ENCODE results near the gene PLXNB3.

PLXNB3 gene

DNA sequence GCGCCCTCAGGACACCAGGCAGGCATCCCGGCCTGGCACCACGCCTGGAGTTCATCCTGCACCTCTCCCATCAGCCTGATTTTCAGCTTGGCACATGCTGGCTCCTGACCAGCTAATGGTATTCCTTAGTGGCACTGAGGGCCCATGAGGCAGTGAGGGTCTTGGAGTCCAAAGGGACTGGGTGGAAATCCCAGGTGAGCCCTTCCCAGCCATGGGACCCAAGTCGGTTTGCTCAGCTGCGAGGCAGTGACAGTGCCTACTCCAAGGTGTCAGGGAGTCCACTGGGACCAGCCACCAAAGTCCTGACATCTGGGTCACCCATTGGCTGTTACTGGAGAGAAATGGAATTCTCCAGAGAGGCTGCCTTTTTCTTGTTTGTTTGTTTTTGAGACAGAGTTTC lies 35.3 kb downstream of the PLXNB3 start:
- no peaks in the 10 kb centered on the region for H3K9me3 Mint-ChIP-seq
- H3K27ac Mint-ChIP-seq (ENCODE audit: low read depth) = no peak overlapping the region
- no peak overlapping the region for H3K4me3 Mint-ChIP-seq
- ATAC-seq (replicated peaks; ENCODE audit: extremely low read depth, poor library complexity, severe bottlenecking) (no peak), DNase-seq (ENCODE audit: low spot score in 2 of 2) (no peak)
- peaks cover 13% of the 10 kb centered on the region for H3K36me3 Mint-ChIP-seq (ENCODE audit: insufficient read depth)
- no peaks in the 10 kb centered on the region for H3K27me3 Mint-ChIP-seq
- H3K4me1 Mint-ChIP-seq = peaks cover 5% of the 10 kb centered on the region

DNA sequence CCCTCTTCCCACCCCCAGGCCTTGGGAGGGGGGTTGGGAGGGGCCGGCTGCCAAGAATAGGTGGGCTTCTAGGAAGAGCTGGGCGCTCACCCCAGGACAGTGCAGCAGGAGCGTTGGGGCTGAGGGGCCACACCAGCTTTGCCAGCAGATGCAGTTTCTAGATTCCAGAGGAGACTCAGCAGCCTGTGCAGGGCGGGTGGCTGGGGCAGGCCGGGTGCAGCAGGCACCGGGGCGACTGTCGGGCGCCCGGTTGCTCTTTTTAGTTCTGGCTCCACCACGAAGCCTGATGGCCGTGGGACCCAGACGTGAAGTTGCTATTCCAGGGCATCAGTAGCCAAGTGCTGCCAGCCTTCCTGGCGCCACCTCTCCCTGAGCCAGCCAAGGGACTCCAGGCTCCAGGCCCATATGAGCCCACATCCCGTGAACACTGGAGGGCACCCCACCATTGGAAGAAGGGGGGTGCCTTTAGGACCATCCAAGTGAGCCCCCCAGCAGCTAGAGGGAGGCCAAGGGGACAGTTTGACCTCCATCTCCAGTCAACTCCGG lies 36.2 kb downstream of the PLXNB3 start:
- H3K4me1 Mint-ChIP-seq = peaks cover 5% of the 10 kb centered on the region
- no peak overlapping the region for H3K4me3 Mint-ChIP-seq
- peaks cover 10% of the 10 kb centered on the region for H3K36me3 Mint-ChIP-seq (ENCODE audit: insufficient read depth)
- no peak overlapping the region for H3K27ac Mint-ChIP-seq (ENCODE audit: low read depth)
- H3K27me3 Mint-ChIP-seq = no peaks in the 10 kb centered on the region
- H3K9me3 Mint-ChIP-seq = no peaks in the 10 kb centered on the region
- ATAC-seq (replicated peaks; ENCODE audit: extremely low read depth, poor library complexity, severe bottlenecking) (no peak), DNase-seq (ENCODE audit: low spot score in 2 of 2) (no peak)

DNA sequence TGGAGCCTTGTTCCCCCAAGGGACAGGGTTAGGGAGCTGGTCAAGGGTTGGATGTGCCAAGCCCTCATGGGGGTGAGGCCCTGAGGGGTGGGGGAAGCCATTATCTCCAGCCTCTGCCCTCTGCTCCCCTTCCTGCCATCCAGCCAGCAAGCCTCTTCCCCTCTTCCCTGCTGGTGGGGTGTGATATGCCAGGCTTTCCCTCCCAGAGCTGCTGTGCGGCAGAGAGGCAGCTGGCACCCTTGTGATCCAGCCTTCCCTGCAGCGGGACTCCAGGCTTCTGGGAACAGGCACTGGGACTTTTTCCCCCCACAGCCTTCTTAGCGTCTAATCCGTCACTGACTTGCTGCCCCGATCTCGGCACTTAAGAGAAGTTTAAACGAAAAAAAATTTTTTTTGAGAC lies 36.7 kb downstream of the PLXNB3 start:
- DNase-seq (ENCODE audit: low spot score in 2 of 2) (no peak), ATAC-seq (replicated peaks; ENCODE audit: extremely low read depth, poor library complexity, severe bottlenecking) (no peak)
- Mint-ChIP-seq H3K9me3 (no peaks in the 10 kb centered on the region), H3K4me1 (peaks cover 5% of the 10 kb centered on the region), H3K36me3 (ENCODE audit: insufficient read depth) (peaks cover 10% of the 10 kb centered on the region), H3K27me3 (no peaks in the 10 kb centered on the region), H3K4me3 (no peak overlapping the region), H3K27ac (ENCODE audit: low read depth) (no peak overlapping the region)

DNA sequence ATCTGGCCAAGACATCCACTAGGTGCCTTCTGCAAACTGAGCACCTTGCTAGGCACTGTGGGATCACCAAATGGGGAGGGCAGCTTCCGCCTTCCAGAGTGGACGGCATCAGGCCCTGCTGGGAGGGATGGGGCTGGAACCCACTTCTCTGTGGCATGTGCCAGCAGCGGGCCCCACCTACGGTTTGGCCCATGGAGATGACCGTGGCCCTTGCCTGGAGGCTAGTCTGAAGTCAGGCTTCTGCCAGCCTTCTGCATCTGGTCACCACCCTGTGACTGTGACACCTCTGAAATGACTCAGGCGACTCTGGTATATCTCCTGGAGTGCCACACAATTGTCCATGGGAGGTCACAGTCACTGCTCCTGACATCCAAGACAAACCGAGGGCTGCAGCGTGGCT lies 37.6 kb downstream of the PLXNB3 start:
- peaks cover 7% of the 10 kb centered on the region for H3K36me3 Mint-ChIP-seq (ENCODE audit: insufficient read depth)
- no peak overlapping the region for H3K27ac Mint-ChIP-seq (ENCODE audit: low read depth)
- H3K27me3 Mint-ChIP-seq = no peaks in the 10 kb centered on the region
- DNase-seq (ENCODE audit: low spot score in 2 of 2) = no peak
- no peak for ATAC-seq (replicated peaks; ENCODE audit: extremely low read depth, poor library complexity, severe bottlenecking)
- H3K4me3 Mint-ChIP-seq = no peak overlapping the region
- H3K4me1 Mint-ChIP-seq = no peaks in the 10 kb centered on the region
- H3K9me3 Mint-ChIP-seq = no peaks in the 10 kb centered on the region

DNA sequence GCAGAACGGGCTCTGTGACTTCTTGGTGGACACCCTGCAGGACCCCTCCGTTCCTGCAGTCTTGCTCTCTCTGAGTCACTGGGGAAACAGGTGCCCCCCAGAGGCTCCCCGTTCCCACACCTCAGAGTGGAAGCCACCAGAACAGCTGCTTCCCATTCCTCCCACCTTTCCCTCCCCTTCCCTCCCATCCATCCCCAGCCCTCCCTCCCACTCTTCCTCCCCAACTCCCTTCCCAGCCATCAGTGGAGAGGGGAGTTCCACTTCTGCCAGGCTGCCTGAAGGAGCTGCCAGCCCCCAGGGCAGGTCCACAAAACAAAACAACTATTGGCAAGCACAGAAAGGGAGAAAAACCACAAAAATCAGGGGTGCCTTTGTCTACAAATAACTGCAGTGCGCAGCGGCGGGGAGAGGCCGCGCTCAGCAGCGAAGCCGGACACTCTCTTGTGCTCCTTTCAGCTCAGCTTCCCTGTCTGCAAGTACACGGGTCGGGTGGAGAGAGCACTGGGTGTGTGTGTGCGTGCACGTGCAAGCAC lies 38.5 kb downstream of the PLXNB3 start:
- H3K27ac Mint-ChIP-seq (ENCODE audit: low read depth) = no peak overlapping the region
- no peaks in the 10 kb centered on the region for H3K27me3 Mint-ChIP-seq
- H3K4me3 Mint-ChIP-seq = no peak overlapping the region
- DNase-seq (ENCODE audit: low spot score in 2 of 2) (no peak), ATAC-seq (replicated peaks; ENCODE audit: extremely low read depth, poor library complexity, severe bottlenecking) (no peak)
- no peaks in the 10 kb centered on the region for H3K4me1 Mint-ChIP-seq
- H3K36me3 Mint-ChIP-seq (ENCODE audit: insufficient read depth) = peaks cover 7% of the 10 kb centered on the region
- H3K9me3 Mint-ChIP-seq = no peaks in the 10 kb centered on the region

DNA sequence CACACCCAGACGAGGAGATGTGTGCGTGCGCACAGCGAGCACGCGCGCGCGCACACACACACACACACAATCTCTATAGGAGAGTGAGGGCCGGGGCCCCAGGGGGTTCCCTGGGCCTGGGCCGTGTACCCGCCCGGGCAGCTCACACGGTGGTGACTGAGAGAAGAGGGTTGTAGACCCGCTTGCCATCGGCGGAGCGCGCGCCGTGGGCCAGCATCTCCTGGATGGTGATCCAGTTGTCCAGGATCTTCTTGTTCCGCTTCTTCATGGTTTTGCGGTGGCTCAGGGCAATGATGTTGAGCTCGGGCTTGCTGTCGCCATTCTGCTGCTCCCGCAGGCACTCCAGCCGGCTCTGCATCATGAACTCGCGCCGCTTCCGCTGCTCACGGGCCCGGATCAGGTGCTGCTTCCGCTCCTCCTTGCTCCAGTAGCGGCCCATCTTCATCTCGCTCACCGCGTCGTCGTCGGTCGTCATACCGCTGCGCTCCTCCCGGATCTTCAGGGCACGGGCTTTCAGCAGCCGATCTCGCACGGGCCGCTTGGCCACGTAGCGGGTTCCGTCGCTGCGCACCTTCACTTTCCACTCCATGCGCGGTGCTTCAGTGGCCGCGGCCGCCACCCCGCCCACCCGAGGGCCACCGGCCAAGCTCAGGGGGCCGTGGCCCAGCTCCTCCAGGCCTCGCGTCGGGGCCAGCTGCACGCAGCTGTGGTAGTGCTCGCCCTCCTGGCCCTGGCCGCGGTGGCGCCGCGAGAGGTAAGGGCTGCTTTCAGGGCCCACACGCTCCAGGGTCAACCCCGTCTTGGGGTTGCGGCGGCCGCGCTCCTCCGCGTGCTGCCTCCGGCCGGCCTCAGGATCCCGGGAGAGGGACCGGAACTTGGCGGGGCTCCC lies 39.4 kb downstream of the PLXNB3 start:
- H3K4me3 Mint-ChIP-seq = no peak overlapping the region
- no peaks in the 10 kb centered on the region for H3K4me1 Mint-ChIP-seq
- peaks cover 7% of the 10 kb centered on the region for H3K36me3 Mint-ChIP-seq (ENCODE audit: insufficient read depth)
- ATAC-seq (replicated peaks; ENCODE audit: extremely low read depth, poor library complexity, severe bottlenecking) (no peak), DNase-seq (ENCODE audit: low spot score in 2 of 2) (no peak)
- H3K27me3 Mint-ChIP-seq = no peaks in the 10 kb centered on the region
- peak overlapping the region; percentile 53 for H3K27ac Mint-ChIP-seq (ENCODE audit: low read depth)
- H3K9me3 Mint-ChIP-seq = no peaks in the 10 kb centered on the region

DNA sequence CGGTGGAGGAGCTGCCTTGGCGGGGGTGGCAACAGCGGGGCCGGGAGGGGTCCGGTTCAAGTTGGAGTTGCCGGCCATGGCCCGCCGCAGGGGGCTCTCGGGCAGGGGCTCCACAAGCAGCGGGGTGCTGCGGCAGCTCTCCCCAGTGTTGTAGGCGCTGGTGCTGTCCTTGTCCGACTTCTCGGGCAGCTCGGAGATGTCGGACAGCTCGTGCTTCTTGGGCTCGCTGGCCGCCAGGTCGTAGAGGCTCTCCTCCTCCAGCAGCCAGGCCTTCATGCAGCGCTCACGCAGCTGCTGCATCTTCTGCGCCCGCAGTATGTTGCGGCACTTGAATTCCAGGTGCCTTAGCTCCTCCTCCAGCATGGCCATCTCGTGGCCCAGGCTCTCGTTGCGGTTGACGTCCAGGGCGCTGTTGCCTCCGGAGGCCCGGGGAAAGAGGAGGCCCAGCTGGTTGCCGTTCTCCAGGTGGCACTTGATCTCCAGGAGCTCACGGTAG lies 40.1 kb downstream of the PLXNB3 start:
- DNase-seq (ENCODE audit: low spot score in 2 of 2) = no peak
- Mint-ChIP-seq H3K4me1 (no peaks in the 10 kb centered on the region), H3K27me3 (no peaks in the 10 kb centered on the region), H3K9me3 (no peaks in the 10 kb centered on the region), H3K27ac (ENCODE audit: low read depth) (no peak overlapping the region), H3K4me3 (no peak overlapping the region), H3K36me3 (ENCODE audit: insufficient read depth) (peaks cover 6% of the 10 kb centered on the region)
- no peak for ATAC-seq (replicated peaks; ENCODE audit: extremely low read depth, poor library complexity, severe bottlenecking)

DNA sequence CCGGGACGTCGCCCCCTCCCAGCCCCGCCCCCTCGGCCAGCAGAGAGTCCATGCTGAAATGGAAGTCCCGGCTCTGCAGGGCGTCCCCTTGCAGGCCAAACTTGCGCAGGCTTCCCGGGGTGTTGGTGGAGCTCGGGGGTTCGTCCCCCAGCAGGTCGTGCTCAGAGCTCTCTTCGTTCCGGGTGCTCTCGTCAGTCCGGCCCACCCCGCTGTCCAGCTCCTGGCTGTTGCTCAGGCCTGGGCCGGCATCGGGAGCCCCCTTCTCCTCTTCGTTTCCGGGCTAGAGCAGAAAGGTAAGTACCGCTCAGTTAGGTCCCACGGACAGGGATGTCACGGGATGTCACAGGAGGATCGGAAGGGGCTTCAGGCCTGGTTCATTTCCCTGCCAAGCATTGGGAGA lies 40.6 kb downstream of the PLXNB3 start:
- no peak overlapping the region for H3K4me3 Mint-ChIP-seq

DNA sequence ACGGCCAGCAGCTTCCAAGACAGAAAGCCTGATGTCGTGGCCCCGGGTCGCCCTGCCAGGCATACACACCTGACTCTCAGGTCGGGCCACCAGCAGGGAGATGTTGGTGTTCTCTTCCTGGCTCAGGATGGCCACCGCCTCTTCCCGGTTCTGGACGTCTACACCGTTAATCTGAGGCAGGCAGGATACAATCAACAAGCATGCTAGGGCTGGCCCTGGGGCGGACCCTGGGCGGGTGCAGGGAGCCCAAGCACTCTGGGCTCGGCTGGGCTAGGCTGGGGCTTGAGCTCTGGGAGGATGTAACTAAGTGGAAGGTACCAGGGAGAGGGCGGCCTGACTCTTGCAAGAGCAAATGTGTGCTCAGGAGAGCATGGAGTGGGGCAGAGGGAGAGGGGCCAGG lies 41.4 kb downstream of the PLXNB3 start:
- ATAC-seq (replicated peaks; ENCODE audit: extremely low read depth, poor library complexity, severe bottlenecking) = no peak
- Mint-ChIP-seq H3K4me1 (no peaks in the 10 kb centered on the region), H3K4me3 (no peak overlapping the region), H3K36me3 (ENCODE audit: insufficient read depth) (peaks cover 6% of the 10 kb centered on the region), H3K27me3 (no peaks in the 10 kb centered on the region), H3K27ac (ENCODE audit: low read depth) (no peak overlapping the region), H3K9me3 (no peaks in the 10 kb centered on the region)
- DNase-seq (ENCODE audit: low spot score in 2 of 2) = no peak

More for the DNA sequence above, 40.6 kb downstream of the PLXNB3 start:
- no peaks in the 10 kb centered on the region for H3K27me3 Mint-ChIP-seq
- H3K36me3 Mint-ChIP-seq (ENCODE audit: insufficient read depth) = peaks cover 6% of the 10 kb centered on the region
- ATAC-seq (replicated peaks; ENCODE audit: extremely low read depth, poor library complexity, severe bottlenecking) = no peak
- no peak for DNase-seq (ENCODE audit: low spot score in 2 of 2)
- no peaks in the 10 kb centered on the region for H3K9me3 Mint-ChIP-seq
- H3K4me1 Mint-ChIP-seq = no peaks in the 10 kb centered on the region
- H3K27ac Mint-ChIP-seq (ENCODE audit: low read depth) = no peak overlapping the region

DNA sequence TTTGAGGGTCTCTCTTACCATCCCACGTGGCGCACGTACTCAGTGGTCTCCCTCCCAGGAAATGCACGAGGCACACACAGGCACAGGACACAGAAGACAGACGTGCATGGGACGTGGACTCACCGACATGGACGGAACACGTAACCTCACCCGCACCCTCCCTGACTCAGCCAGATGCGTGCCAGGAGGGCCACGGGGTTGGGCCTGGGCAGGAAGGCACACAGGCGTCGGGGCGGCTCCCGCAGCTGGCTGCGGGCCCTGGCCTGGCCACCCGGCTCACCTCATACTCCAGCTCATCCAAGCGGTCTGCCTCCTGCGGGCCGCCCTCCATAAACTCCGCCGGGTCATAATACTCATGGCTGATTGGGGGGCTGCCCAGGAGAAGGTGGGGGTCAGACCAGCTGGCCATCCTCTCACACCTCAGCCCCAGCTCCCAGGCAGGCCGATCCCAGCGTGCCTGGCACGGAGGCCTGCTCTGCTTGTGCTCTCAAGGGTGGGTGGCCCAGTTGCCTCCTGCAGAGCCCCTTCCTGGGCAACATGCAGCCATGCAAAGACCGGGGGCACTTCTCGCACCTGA lies 43.0 kb downstream of the PLXNB3 start:
- no peaks in the 10 kb centered on the region for H3K9me3 Mint-ChIP-seq

DNA sequence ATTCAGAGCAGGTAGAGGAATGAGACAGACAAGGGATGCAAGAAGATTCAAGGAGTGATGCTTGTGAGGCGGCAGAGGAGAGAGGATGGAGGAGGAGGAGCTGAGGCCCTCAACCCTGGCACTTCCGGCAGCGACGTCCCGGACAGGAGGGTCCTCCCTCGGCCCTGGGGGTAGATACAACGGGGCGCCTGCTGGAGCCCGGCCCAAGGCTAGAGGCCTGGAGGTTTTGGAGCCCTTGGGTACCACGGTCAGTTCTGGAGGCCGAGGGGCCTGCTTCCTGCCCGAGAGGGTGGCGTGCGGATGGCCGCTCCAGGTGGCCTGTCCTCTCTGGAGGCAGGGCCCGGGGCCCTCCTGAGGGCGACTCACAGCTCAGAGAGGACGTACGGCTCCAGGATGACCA lies 43.9 kb downstream of the PLXNB3 start:
- Mint-ChIP-seq H3K9me3 (no peaks in the 10 kb centered on the region), H3K36me3 (ENCODE audit: insufficient read depth) (peaks cover 3% of the 10 kb centered on the region), H3K4me1 (peaks cover 4% of the 10 kb centered on the region), H3K4me3 (no peak overlapping the region), H3K27ac (ENCODE audit: low read depth) (peak overlapping the region; percentile 86), H3K27me3 (no peaks in the 10 kb centered on the region)
- ATAC-seq (replicated peaks; ENCODE audit: extremely low read depth, poor library complexity, severe bottlenecking) (no peak), DNase-seq (ENCODE audit: low spot score in 2 of 2) (no peak)

More for the DNA sequence above, 43.0 kb downstream of the PLXNB3 start:
- Mint-ChIP-seq H3K4me1 (no peaks in the 10 kb centered on the region), H3K27ac (ENCODE audit: low read depth) (no peak overlapping the region), H3K4me3 (no peak overlapping the region), H3K36me3 (ENCODE audit: insufficient read depth) (peaks cover 5% of the 10 kb centered on the region), H3K27me3 (no peaks in the 10 kb centered on the region)
- no peak for DNase-seq (ENCODE audit: low spot score in 2 of 2)
- no peak for ATAC-seq (replicated peaks; ENCODE audit: extremely low read depth, poor library complexity, severe bottlenecking)

DNA sequence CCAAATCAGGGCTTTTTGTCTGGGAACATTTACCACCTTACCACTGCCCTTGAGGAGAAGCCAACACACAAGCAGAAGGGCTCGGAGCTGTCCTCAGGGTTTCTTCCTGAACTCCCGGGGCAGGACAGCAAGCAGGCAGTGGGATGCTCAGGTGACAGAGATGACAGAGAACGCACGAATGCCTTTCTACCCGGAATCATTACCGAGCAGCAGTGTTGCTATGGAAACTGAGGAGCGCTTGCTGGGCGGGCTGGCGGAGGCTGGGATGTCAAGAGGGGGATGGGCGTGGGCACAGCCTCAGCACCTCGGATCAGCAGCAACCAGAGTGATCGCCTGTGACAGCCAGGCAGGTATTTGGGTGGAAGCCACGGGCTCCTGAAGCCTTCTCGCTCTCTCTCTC lies 48.2 kb downstream of the PLXNB3 start:
- no peak overlapping the region for H3K4me3 Mint-ChIP-seq
- ATAC-seq (replicated peaks; ENCODE audit: extremely low read depth, poor library complexity, severe bottlenecking) (no peak), DNase-seq (ENCODE audit: low spot score in 2 of 2) (no peak)
- H3K27me3 Mint-ChIP-seq = no peaks in the 10 kb centered on the region
- peaks cover 27% of the 10 kb centered on the region for H3K4me1 Mint-ChIP-seq
- H3K36me3 Mint-ChIP-seq (ENCODE audit: insufficient read depth) = peaks cover 4% of the 10 kb centered on the region
- no peaks in the 10 kb centered on the region for H3K9me3 Mint-ChIP-seq
- H3K27ac Mint-ChIP-seq (ENCODE audit: low read depth) = no peak overlapping the region

DNA sequence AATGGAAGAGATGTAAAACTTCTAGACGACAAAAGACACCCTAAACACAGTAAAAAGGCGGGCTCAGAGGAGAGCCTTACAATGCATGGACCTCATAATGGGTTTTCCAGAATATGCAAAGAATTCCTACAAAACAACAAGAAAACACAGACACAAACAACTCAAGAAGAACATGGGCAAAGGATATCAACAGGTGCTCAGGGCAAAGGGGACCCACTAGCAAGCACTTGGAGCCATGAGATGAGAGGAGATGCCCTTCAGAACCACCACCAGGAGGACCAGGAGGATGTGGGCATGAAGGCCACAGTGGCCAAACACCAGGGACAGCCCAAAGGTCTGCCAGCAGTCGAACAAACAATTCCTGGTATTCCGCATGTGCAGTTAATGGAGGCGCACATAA lies 49.1 kb downstream of the PLXNB3 start:
- DNase-seq (ENCODE audit: low spot score in 2 of 2) = no peak
- no peaks in the 10 kb centered on the region for H3K27me3 Mint-ChIP-seq
- no peak overlapping the region for H3K4me3 Mint-ChIP-seq
- no peak for ATAC-seq (replicated peaks; ENCODE audit: extremely low read depth, poor library complexity, severe bottlenecking)
- H3K9me3 Mint-ChIP-seq = no peaks in the 10 kb centered on the region
- H3K27ac Mint-ChIP-seq (ENCODE audit: low read depth) = no peak overlapping the region
- peaks cover 31% of the 10 kb centered on the region for H3K4me1 Mint-ChIP-seq
- H3K36me3 Mint-ChIP-seq (ENCODE audit: insufficient read depth) = peaks cover 2% of the 10 kb centered on the region

All from central memory CD8-positive, alpha-beta T cell (primary cell).